Heart right ventricle (tissue), 16 donors: ENCODE measurements around the gene TSHR. TPM values are rescaled to one million over a fixed set of nuclear protein-coding genes. Genes with fewer than 3 reads are reported as not detected.

Source experiments
- ATAC-seq, 8 donors: fragments of 200-7000 bp; cut with Tn5 transposase; one replicate each; pipeline ENCODE4 v1.9.1; 2020; ENCODE audit warnings: mild to moderate bottlenecking in 8 of 8, moderate library complexity in 8 of 8, moderate number of reproducible peaks in 1 of 8
- DNase-seq, 2 donors: peaks; one replicate each; pipeline ENCODE4 v3.0.0-alpha.2; 2020
- H3K27ac ChIP-seq, 10 donors: fragments of 200-600 bp; sonication (generic) in 2 of 10; one replicate each; pipeline versions ENCODE4 v1.5.0 to v1.8.0; 2020 to 2022; ENCODE audit warnings: mild to moderate bottlenecking in 3 of 10
- H3K27me3 ChIP-seq, 7 donors: fragments of 200-600 bp; one replicate each; pipeline ENCODE4 v1.8.0; 2021 to 2022; ENCODE audit warnings: mild to moderate bottlenecking in 2 of 7
- H3K36me3 ChIP-seq, 9 donors: fragments of 200-600 bp; sonication (generic) in 1 of 9; one replicate each; pipeline versions ENCODE4 v1.5.0 to v1.8.0; 2020 to 2022; ENCODE audit warnings: mild to moderate bottlenecking in 2 of 9
- H3K4me1 ChIP-seq, 9 donors: fragments of 200-600 bp; sonication (generic) in 1 of 9; one replicate each; pipeline versions ENCODE4 v1.5.0 to v1.8.0; 2020 to 2022; ENCODE audit warnings: mild to moderate bottlenecking in 4 of 9
- H3K4me3 ChIP-seq, 10 donors: fragments of 200-600 bp; sonication (generic) in 2 of 10; one replicate each; pipeline versions ENCODE4 v1.5.0 to v1.8.0; 2020 to 2022; ENCODE audit warnings: mild to moderate bottlenecking in 7 of 10, moderate library complexity in 2 of 10
- H3K9me3 ChIP-seq, 11 donors: fragments of 200-600 bp in 10 of 11; sonication (generic) in 2 of 11; one replicate each; pipeline versions ENCODE4 v1.5.0 to v1.8.0; 2013 to 2022; ENCODE audit warnings: mild to moderate bottlenecking in 2 of 11, control low read depth in 1 of 11, moderate library complexity in 1 of 11
- WGBS, 2 donors: extraction: QIAGEN DNeasy Blood & Tissue Kit; methylation state at CpG; one replicate each; pipeline ENCODE4 v1.1.7; 2013; ENCODE audit warnings: inconsistent platforms in 1 of 2; 5-methylcytosine and 5-hydroxymethylcytosine counted together
- intact Hi-C, 10 donors: fragments of 100-400 bp; cut with DNase I; formaldehyde crosslinking; loops; one replicate each; pipeline versions ENCODE4 v1.11.1 to v1.14.2; 2022
- polyA plus RNA-seq, 2 donors: library from polyadenylated mRNA; stranded (reverse); fragments of 200-250 nt; gene quantifications; one replicate each; pipeline ENCODE4 v1.2.3, GENCODE V29; 2013
- total RNA-seq, 10 donors: library from RNA; stranded (reverse); fragmentation: NEBNext Ultra II Directional in 3 of 10; extraction: Animal tissue kit (Norgen Biotek cat#: 25700) in 3 of 10; gene quantifications; one replicate each; pipeline versions ENCODE4 v1.2.1 to v1.2.4, GENCODE V29; 2021 to 2023
- TF ChIP-seq, protein P1 (sequence below), 9 donors: fragments of 200-600 bp; sonication (generic) in 2 of 9; IDR thresholded peaks; one replicate each; pipeline versions ENCODE4 v1.5.0 to v1.8.0; 2021 to 2022; ENCODE audit warnings: antibody characterized with exemption in 9 of 9, mild to moderate bottlenecking in 5 of 9, moderate library complexity in 1 of 9
- donor health status: Arrhythmogenic right ventricular cardiomyopathy.
- donor health status: ischemic (EF 13 %, LVEDD 7.1; RV severe dilation, severe dysfunction).
- donor health status: healthy with polysubstance abuse.
- donor health status: DM: no; HTN: yes; CAD: no.
- donor health status: DM: no; HTN: no; CAD: no.
- donor health status: ischemic (EF 25% LVEDD 6.9; RV normal size, moderate dysfunction).
- donor health status: ischemic (EF 25% LVEDD 5.7; RV mildly dilated, moderate dysfunction).
- donor health status: healthy.
- donor health status: DM: yes; HTN: yes; CAD: no.
- donor health status: Ischemic cardiomyopathy.
- donor health status: ischemic (EF 35%, LVEDD 5.7; RV mildly dilated, moderate dysfunction).
- donor health status: nonischemic (EF 11% LVEDD 7.7; RV severe dilation, severe dysfunction).
- donor health status: DM: yes; HTN: yes; CAD: no.
- donor health status: PGD.
- donor health status: ischemic (EF 29% LVEDD 5.4; RV normal size, mild dysfunction).
- donor health status: nonischemic (EF 23%, LVEDD 6.1; RV moderate dilation, normal function).

The TSHR gene
- total and polyA plus RNA-seq, 12 donors: 0.04 TPM; not detected in 11

DNA sequence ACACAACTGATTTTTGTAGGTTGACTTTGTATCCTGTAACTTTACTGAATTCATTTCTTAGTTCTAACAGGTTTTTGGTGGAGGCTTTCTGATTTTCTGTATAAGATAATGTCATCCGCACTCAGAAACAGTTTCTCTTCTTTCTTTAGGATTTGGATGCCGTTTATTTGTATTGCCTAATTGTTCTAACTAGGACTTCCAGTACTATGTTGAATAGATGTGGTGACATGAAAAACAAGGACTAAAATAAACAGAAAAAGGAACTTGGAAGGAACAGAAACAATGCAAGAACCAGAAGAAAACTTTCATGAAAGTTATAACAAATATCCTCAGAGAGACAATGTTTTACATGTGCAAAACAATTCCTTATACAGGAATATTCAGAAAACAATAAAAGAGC, 165.1 kb downstream of the TSHR start:
- Histone ChIP-seq H3K9me3 (no peaks in the 10 kb centered on the region), H3K27ac (peak overlapping the region in 1 of 10 donors; percentile 36), H3K36me3 (no peaks in the 10 kb centered on the region), H3K4me1 (peaks cover 0 to 15% (median 0%) of the 10 kb centered on the region in 9 donors), H3K4me3 (no peak overlapping the region), H3K27me3 (no peaks in the 10 kb centered on the region)
- intact Hi-C loops: no loop called here
- DNase-seq (no peak), ATAC-seq (no peak)
- TF ChIP-seq, protein P1, sequence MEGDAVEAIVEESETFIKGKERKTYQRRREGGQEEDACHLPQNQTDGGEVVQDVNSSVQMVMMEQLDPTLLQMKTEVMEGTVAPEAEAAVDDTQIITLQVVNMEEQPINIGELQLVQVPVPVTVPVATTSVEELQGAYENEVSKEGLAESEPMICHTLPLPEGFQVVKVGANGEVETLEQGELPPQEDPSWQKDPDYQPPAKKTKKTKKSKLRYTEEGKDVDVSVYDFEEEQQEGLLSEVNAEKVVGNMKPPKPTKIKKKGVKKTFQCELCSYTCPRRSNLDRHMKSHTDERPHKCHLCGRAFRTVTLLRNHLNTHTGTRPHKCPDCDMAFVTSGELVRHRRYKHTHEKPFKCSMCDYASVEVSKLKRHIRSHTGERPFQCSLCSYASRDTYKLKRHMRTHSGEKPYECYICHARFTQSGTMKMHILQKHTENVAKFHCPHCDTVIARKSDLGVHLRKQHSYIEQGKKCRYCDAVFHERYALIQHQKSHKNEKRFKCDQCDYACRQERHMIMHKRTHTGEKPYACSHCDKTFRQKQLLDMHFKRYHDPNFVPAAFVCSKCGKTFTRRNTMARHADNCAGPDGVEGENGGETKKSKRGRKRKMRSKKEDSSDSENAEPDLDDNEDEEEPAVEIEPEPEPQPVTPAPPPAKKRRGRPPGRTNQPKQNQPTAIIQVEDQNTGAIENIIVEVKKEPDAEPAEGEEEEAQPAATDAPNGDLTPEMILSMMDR (IDR thresholded peaks at IDR 0.05): no peak
- 69 to 84% methylated on average over 2 of the region's 2 CpGs for WGBS, 2 donors

DNA sequence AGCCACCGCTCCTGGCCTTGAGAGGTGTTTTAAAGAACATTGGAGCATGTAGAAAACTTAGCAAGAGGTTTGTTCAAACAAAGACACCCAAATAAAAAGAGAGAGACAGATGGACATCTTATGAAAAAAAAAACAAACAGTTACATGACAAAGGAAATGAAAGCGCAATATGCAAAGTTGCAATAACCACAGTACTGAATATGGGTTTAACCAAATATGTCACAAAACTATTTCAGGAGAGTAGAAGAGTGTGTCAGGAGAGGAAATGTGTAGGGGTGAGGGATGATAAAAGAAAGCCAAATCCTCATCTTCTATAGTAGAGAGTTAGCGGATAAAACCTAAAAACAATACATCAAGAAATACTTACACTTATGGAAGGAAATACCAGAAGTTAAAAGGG, 166.9 kb downstream of the TSHR start:
- WGBS, 2 donors: 87 to 95% methylated on average over 3 of the region's 3 CpGs
- no peaks in the 10 kb centered on the region for H3K36me3 ChIP-seq
- H3K4me3 ChIP-seq: no peak overlapping the region
- peaks cover 0 to 15% (median 0%) of the 10 kb centered on the region in 9 donors for H3K4me1 ChIP-seq
- intact Hi-C loops: no loop called here
- DNase-seq: no peak
- no peak for ATAC-seq
- TF ChIP-seq, protein P1 (IDR thresholded peaks at IDR 0.05): no peak
- H3K9me3 ChIP-seq: no peaks in the 10 kb centered on the region
- no peaks in the 10 kb centered on the region for H3K27me3 ChIP-seq
- H3K27ac ChIP-seq: no peak overlapping the region

DNA sequence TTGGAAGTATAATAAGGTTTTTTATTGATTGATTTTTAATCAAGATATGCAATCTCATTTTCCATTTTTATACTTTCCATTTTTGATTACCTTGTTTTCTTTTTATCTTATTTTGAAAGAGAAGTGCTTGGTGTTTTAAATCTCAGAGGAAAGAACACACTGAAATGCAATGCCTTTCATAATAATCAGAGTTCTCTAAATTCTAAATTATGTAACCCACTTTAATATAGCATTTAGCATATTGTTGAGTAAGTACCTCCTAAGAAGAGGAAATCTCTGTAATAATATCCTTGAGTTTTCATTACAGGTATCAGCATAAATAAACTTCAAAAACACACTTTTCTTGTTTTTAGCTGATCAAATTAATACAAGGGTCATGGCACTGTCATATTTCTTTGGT, 168.4 kb downstream of the TSHR start:
- TF ChIP-seq, protein P1 (IDR thresholded peaks at IDR 0.05): no peak

DNA sequence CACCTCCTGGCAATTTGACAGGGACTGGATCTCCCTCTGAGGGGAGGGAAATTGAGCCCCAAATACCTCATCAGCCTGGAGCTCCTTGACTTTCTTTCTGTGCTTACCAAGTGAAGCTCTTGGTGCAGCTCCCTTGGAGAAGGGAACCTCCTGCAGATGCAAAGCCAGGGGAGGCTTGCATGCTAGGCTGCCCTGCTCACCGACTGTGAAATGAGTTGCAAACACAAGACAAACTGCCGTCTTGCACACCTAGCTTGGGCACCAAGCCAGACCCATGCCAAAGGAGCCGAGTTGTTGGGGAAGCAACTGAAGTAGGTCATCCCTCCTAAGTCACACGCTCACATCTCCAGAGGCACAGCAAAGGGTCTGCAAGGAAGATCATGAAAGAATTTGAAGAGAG, 170.1 kb downstream of the TSHR start:
- TF ChIP-seq, protein P1 (IDR thresholded peaks at IDR 0.05): no peak
- ATAC-seq: no peak
- Histone ChIP-seq H3K4me1 (peaks cover 0 to 15% (median 0%) of the 10 kb centered on the region in 9 donors), H3K27ac (no peak overlapping the region), H3K27me3 (no peaks in the 10 kb centered on the region), H3K4me3 (no peak overlapping the region), H3K9me3 (no peaks in the 10 kb centered on the region), H3K36me3 (no peaks in the 10 kb centered on the region)
- no peak for DNase-seq
- WGBS, 2 donors: 81 to 87% methylated on average over 4 of the region's 4 CpGs
- intact Hi-C loops: no loop called here

More for the DNA sequence above, 168.4 kb downstream of the TSHR start:
- DNase-seq (no peak), ATAC-seq (no peak)
- Histone ChIP-seq H3K4me1 (peaks cover 0 to 15% (median 0%) of the 10 kb centered on the region in 9 donors), H3K27ac (no peak overlapping the region), H3K9me3 (no peaks in the 10 kb centered on the region), H3K36me3 (no peaks in the 10 kb centered on the region), H3K4me3 (no peak overlapping the region), H3K27me3 (no peaks in the 10 kb centered on the region)
- intact Hi-C loops: no loop called here
